GM12875 (cell line): ENCODE measurements around the gene TSGA10.

Experiments used
- H3K4me3 ChIP-seq: one replicate; pipeline ENCODE4 v1.5.1; 2011; ENCODE audit warnings: low read depth, low read length, control low read depth
- TF ChIP-seq, protein P1 (sequence below): IDR thresholded peaks from 2 replicates; pipeline ENCODE4 v1.5.1; 2011; ENCODE audit warnings: low read depth, mild to moderate bottlenecking, control low read depth, inconsistent platforms, low read length, moderate library complexity, borderline replicate concordance; ENCODE audit not compliant: insufficient read depth

Gene TSGA10

DNA sequence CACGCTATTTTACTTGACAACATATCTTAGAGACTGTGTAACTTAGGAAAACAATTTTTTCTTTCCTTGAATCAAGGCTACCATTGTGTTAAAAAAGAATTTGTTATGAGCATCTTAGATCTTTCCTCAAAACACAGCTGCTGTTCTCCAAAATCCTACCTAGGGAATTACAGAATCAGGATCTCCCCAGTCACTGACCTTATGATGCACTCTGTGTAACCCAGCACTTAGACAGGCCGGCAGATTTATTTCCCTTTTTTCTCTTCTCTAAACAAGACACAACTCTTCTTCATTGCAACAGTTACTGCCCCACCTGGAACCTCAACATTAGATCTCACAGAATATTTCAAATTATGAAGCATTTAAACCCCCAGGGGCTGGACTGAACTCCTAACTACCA lies 26.8 kb downstream of the TSGA10 start:
- TF ChIP-seq, protein P1, sequence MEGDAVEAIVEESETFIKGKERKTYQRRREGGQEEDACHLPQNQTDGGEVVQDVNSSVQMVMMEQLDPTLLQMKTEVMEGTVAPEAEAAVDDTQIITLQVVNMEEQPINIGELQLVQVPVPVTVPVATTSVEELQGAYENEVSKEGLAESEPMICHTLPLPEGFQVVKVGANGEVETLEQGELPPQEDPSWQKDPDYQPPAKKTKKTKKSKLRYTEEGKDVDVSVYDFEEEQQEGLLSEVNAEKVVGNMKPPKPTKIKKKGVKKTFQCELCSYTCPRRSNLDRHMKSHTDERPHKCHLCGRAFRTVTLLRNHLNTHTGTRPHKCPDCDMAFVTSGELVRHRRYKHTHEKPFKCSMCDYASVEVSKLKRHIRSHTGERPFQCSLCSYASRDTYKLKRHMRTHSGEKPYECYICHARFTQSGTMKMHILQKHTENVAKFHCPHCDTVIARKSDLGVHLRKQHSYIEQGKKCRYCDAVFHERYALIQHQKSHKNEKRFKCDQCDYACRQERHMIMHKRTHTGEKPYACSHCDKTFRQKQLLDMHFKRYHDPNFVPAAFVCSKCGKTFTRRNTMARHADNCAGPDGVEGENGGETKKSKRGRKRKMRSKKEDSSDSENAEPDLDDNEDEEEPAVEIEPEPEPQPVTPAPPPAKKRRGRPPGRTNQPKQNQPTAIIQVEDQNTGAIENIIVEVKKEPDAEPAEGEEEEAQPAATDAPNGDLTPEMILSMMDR, result no peak
- no peak overlapping the region for H3K4me3 ChIP-seq

DNA sequence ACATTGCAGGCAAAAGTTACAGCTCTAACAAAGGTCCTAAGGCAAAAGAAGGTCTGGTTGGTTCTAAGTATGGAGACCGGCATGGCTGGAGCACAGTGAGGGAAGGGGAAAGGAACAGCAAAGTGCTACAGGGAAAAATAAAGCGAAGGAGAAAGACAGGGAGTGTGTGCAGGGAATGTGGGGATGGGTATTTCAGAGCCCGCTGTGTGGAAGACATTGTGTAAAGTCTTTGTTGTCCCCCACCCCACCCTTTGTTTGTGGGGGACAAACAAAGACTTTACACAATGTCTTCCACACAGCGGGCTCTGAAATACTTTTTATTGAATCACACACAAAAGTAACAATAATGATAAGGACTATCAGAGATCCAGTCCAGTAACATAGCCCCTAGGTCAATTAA lies 42.1 kb downstream of the TSGA10 start:
- TF ChIP-seq, protein P1, result no peak
- no peak overlapping the region for H3K4me3 ChIP-seq

DNA sequence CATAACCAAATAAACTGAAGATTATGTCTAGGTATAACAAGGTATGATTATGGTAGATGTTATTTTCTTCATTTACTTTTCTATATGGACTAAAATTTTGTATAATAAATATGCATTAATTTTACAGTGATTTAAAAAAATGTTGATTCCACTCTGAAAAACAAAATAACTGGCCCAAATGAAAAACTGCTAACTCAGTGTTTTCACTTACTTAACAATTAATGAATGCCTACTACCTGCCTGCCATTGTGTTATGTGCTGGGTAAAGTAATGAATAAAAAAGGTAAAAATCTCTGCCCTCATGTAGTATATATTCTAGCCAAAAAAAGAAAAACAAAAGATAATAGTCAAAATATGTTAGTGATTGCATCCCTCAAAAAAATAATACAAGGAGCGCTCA lies 42.8 kb downstream of the TSGA10 start:
- TF ChIP-seq, protein P1, result no peak
- H3K4me3 ChIP-seq, result no peak overlapping the region

DNA sequence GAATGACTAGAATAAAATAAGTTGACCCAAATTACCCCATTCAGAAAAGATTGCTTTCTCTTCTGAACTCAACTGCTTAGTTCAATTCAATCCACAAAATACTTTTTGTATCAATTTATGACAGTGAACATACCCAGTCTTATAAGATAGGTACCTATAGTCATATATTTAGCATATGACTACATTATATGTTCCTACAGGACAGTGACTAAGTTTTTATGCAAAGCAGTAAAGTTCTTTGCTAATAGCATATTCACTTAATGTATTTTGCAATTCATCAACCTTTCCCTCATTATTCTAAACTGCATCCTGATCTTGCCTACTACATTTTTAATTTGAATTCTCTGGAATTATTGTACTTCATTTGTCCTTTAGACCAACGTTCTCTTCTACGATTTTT lies 43.5 kb downstream of the TSGA10 start:
- no peak overlapping the region for H3K4me3 ChIP-seq
- TF ChIP-seq, protein P1, result no peak

DNA sequence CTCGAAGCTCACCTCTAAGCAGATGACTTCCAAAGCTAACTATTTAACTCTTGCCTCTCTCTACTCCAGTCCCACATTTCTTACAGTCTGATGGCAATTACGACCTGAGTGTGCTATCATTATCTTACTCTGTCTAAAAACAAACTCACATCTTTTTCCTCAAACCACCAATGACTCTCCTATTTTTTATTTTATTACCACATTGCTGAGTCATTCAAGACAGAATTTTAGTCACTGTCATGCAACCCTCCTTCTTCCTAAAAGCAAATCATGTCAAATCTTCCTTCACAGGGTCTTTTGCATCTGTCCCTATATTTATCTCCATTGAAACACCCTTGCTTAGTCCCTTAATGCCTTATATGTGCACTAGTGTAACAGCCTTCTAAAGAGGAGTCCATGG lies 47.8 kb downstream of the TSGA10 start:
- H3K4me3 ChIP-seq, result no peak overlapping the region
- TF ChIP-seq, protein P1, result no peak

DNA sequence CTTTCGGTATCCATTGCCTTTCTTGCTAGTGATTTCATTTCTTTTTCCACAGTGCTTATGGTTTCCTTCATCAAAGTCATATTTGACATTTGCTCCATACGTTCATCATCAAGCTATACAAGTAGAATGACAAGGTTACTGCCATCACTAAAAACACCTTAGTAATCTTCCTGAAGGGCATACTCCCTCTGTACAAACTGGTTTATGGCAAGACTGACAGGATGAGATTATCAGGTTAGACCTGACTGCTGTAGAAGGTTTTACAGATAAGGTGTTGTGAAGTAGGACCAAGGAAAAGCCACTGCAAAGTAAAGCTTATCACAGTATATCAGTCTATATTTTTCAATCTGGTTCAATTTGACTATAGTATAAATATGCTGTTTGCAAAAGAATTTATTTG lies 50.7 kb downstream of the TSGA10 start:
- TF ChIP-seq, protein P1, result no peak
- H3K4me3 ChIP-seq, result no peak overlapping the region

DNA sequence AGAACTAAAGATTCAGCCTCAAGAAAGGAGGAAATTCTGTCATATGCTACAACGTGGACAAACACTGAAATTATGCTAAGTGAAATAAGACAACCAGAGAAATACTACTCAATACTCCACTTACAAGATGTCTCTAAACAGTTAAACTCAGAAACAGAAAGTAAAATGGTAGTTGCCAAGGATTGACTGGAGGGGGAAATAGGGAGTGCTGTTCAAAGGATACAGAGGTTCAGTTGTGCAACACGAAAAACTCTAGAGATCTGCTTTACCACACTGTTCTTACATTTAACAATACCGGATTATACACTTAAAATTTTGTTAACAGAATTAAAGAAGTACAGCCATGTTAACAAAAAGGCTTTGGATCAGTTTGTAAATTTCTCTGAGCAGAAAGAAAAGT lies 53.0 kb downstream of the TSGA10 start:
- no peak overlapping the region for H3K4me3 ChIP-seq
- TF ChIP-seq, protein P1, result no peak
